DND-41 (cell line): Measurements from ENCODE around the gene DOHH.

ENCODE experiments used
- ATAC-seq: fragments of 200-7000 bp; cut with Tn5 transposase; 3 replicates; pipeline ENCODE4 v1.9.1; 2021; ENCODE audit warnings: low read depth; ENCODE audit not compliant: insufficient read depth
- DNase-seq: peaks from one replicate; pipeline ENCODE4 v3.0.0-alpha.2; 2020
- H2AFZ ChIP-seq: 2 replicates; pipeline ENCODE4 v1.6.0; 2012; ENCODE audit warnings: low read depth, low read length
- H3K27ac ChIP-seq: 2 replicates; pipeline ENCODE4 v1.5.1; 2012; ENCODE audit warnings: low read length, inconsistent platforms
- H3K27me3 ChIP-seq: fragments of 200-600 bp; sonication (generic); 2 replicates; pipeline ENCODE4 v1.6.0; 2012; ENCODE audit warnings: low read length, mild to moderate bottlenecking, inconsistent platforms; ENCODE audit not compliant: insufficient read depth, poor library complexity
- H3K36me3 ChIP-seq: 2 replicates; pipeline ENCODE4 v1.5.1; 2012; ENCODE audit warnings: low read length, inconsistent platforms; ENCODE audit not compliant: insufficient read depth
- H3K4me1 ChIP-seq: 2 replicates; pipeline ENCODE4 v1.5.1; 2012; ENCODE audit warnings: mild to moderate bottlenecking, low read length; ENCODE audit not compliant: insufficient read depth
- H3K4me2 ChIP-seq: 2 replicates; pipeline ENCODE4 v1.6.0; 2012; ENCODE audit warnings: mild to moderate bottlenecking, moderate library complexity, low read length, inconsistent platforms; ENCODE audit not compliant: insufficient read depth
- H3K4me3 ChIP-seq, 2 experiments: fragments of 200-600 bp in 1 of 2; shearing (Covaris generic) in 1 of 2; 2 replicates each; pipeline ENCODE4 v1.5.1; 2012 to 2016; ENCODE audit warnings: inconsistent platforms in 2 of 2, low read length in 2 of 2, mild to moderate bottlenecking in 2 of 2, low read depth in 1 of 2, moderate library complexity in 1 of 2
- H3K79me2 ChIP-seq: 2 replicates; pipeline ENCODE4 v1.6.0; 2012; ENCODE audit warnings: low read length, inconsistent platforms; ENCODE audit not compliant: insufficient read depth
- H3K9ac ChIP-seq: 2 replicates; pipeline ENCODE4 v1.6.0; 2012; ENCODE audit warnings: low read depth, mild to moderate bottlenecking, inconsistent platforms, low read length, moderate library complexity
- H3K9me3 ChIP-seq: 2 replicates; pipeline ENCODE4 v1.5.1; 2012; ENCODE audit warnings: low read length, moderate library complexity, mild to moderate bottlenecking, inconsistent platforms; ENCODE audit not compliant: insufficient read depth, severe bottlenecking
- H4K20me1 ChIP-seq: 2 replicates; pipeline ENCODE4 v1.6.0; 2012; ENCODE audit warnings: low read length; ENCODE audit not compliant: insufficient read depth
- CTCF ChIP-seq: IDR thresholded peaks from 2 replicates; pipeline ENCODE4 v1.5.1; 2012; ENCODE audit warnings: borderline replicate concordance, low read length, moderate library complexity, mild to moderate bottlenecking; ENCODE audit not compliant: poor library complexity, severe bottlenecking; ENCODE audit errors: extremely low read depth
- EZH2 ChIP-seq: IDR thresholded peaks from 3 replicates; pipeline ENCODE4 v1.6.1; 2012; ENCODE audit warnings: borderline replicate concordance, low read depth, mild to moderate bottlenecking, moderate library complexity, low read length, inconsistent platforms; ENCODE audit not compliant: severe bottlenecking

The DOHH gene

GRCh38 chr19:3441089-3441985 lies 59.1 kb downstream of the DOHH start:
- Histone ChIP-seq H2AFZ (no peak overlapping the region), H3K4me1 (no peaks in the 10 kb centered on the region), H3K79me2 (peaks cover 52% of the 10 kb centered on the region; the same call in 1 of the 2 replicates), H3K4me3 (no peak overlapping the region), H3K9ac (no peak overlapping the region), H4K20me1 (peaks cover 19% of the 10 kb centered on the region), H3K9me3 (no peaks in the 10 kb centered on the region), H3K36me3 (peaks cover 58% of the 10 kb centered on the region), H3K27ac (no peak overlapping the region), H3K27me3 (no peaks in the 10 kb centered on the region), H3K4me2 (no peak overlapping the region)
- no peak for TF ChIP-seq EZH2
- no peak for TF ChIP-seq CTCF
- no peak for DNase-seq
- no peak for ATAC-seq
